ENCODE measurements around the gene NPTX1.

Gene NPTX1

DNA sequence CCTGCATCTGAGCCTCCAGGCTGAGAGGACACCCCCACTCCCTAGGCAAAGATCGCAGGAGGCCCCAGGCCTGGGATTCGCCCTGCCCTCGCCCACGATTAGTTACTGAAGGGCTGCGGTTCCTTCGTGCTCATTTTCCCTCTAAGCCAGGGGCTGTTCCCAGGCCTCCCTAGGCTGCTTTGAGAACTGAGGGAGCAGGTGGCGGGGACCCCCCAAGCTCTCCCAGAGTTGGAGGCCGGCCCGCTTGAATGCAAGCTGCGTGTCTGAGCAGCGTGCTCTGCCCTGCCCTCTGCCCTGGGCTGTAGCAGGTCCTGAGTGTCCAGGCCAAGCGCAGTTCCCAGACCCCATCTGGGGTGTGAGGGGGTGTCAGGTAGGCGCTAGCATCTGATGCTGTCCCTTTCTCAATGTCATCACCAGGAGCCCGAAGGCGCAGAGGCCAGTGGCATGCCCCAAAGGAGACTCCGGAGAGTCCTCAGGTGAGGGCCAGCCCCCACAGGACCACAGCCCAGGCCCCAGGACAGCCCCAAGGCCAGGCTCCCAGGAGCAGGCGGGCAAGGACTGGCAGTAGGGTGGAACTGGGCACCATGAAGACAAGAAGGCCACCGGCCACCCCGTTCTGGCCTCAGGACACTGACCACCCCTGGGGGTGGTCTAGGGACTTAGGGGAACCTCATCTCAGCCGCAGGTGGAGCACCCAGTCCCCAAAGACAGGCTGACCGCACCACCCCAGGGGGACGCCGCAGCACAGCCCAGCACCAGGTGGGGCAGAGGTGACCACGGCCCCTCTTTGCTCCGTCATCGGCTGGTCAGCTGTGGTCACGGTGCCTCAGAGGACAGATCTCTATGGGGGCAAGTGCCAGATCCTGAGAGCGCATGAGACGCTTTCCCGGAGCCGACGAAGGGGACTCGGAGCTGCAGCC, 46.8 kb downstream of the NPTX1 start:
- no peak overlapping the region for H3K27ac ChIP-seq (ENCODE audit: low read depth, low read length)

DNA sequence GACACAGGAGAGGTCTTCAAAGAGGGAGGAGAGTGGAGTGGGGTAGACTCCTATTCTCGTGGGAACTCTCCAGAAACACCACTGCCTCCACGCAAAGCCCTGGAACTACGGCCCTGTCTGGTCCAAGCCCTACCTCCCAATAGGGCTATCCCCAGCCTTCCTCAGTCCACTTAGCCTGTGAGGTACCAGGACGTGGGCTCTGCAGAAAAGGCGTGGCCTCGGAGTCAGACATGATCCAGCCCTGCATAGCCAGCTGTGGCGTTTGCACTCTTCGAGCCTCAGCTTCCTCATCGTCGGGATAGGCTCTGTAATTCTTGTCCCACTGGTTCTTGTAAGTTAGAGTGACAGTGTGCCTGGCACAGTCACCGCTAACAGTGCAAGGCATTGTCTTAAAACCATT, 47.6 kb downstream of the NPTX1 start:
- Histone ChIP-seq H3K27me3 (ENCODE audit: control insufficient read depth, insufficient read depth, low read length) (no peaks in the 10 kb centered on the region), H3K4me1 (ENCODE audit: control insufficient read depth, insufficient read depth, low read length) (peaks cover 2% of the 10 kb centered on the region), H3K4me3 (ENCODE audit: low read length) (no peak overlapping the region)

More for the DNA sequence above, 46.8 kb downstream of the NPTX1 start:
- peaks cover 2% of the 10 kb centered on the region for H3K4me1 ChIP-seq (ENCODE audit: control insufficient read depth, insufficient read depth, low read length)
- H3K36me3 ChIP-seq (ENCODE audit: control insufficient read depth, insufficient read depth, low read length) = peaks cover 4% of the 10 kb centered on the region
- H3K27me3 ChIP-seq (ENCODE audit: control insufficient read depth, insufficient read depth, low read length) = no peaks in the 10 kb centered on the region
- no peak overlapping the region for H3K9ac ChIP-seq (ENCODE audit: low read length)
- H3K4me3 ChIP-seq (ENCODE audit: low read length) = no peak overlapping the region

DNA sequence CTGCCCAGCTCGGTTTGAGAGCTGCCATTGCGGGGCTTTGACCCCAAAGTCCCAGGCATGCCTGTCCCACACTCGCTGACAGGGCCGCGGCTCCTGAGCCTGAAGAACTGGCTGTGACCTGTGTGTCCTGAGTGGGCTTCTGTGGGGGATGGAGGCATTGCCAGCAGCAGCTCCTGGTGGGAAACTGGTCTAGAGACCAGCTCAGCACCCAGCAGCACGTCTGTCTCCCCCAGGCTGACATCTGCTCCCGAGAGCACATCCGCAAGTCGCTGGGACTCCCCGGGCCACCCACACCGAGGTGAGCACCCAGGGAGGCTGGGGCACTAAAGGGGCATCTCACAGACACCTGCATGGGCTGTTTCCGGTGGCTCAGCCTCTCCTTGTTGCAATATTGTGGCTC, 48.0 kb downstream of the NPTX1 start:
- Histone ChIP-seq H3K4me1 (ENCODE audit: control insufficient read depth, insufficient read depth, low read length) (peaks cover 2% of the 10 kb centered on the region), H3K9ac (ENCODE audit: low read length) (no peak overlapping the region), H3K27ac (ENCODE audit: low read depth, low read length) (no peak overlapping the region), H3K4me3 (ENCODE audit: low read length) (no peak overlapping the region), H3K27me3 (ENCODE audit: control insufficient read depth, insufficient read depth, low read length) (no peaks in the 10 kb centered on the region), H3K36me3 (ENCODE audit: control insufficient read depth, insufficient read depth, low read length) (peaks cover 4% of the 10 kb centered on the region)

More for the DNA sequence above, 47.6 kb downstream of the NPTX1 start:
- H3K36me3 ChIP-seq (ENCODE audit: control insufficient read depth, insufficient read depth, low read length) = peaks cover 4% of the 10 kb centered on the region
- no peak overlapping the region for H3K9ac ChIP-seq (ENCODE audit: low read length)
- no peak overlapping the region for H3K27ac ChIP-seq (ENCODE audit: low read depth, low read length)

DNA sequence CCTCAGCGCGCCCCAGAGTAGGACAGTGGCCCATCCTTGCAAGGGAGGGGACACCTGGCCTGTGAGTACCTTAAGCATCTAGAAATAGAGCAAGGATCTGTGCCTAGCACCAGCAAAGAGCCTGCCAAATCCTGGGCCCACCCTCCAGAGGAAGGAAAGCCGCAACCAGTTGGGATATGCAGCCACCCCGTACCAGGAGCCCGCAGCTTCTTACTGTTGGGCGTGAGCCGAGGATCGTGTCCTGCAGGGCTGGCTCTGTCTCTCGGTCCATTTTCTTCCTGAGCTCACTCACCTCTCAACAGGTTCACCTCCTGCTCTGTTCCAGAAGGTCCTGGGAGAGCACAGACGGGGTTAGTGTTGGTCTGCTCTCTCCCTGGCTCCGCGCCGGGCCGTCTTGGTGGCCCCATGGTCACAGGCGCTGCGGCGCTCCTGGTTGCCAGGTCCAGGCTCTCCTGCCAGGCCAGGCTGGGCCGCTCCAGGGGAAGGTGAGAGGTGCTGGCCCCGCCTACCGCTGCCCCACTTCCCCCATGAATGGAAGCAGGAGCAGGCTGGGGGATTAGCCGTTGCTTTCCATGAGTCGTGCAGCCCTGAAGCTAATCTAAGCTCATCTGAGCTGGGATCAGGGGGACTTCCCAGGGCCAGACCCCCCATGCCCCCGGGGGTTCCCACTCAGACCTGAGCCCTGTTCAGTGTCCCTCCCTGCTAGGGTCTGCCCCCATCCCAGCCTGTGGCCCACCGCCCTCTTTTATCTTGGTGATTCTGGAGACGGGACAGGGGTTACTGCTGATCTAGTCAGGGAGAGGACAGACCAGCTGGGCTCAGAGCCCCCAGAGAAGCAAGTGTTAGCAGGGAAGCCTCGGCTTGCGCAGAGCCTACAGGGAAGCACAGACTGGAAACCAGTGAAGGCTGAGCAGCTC, 48.8 kb downstream of the NPTX1 start:
- Histone ChIP-seq H3K4me3 (ENCODE audit: low read length) (no peak overlapping the region), H3K9ac (ENCODE audit: low read length) (no peak overlapping the region)

DNA sequence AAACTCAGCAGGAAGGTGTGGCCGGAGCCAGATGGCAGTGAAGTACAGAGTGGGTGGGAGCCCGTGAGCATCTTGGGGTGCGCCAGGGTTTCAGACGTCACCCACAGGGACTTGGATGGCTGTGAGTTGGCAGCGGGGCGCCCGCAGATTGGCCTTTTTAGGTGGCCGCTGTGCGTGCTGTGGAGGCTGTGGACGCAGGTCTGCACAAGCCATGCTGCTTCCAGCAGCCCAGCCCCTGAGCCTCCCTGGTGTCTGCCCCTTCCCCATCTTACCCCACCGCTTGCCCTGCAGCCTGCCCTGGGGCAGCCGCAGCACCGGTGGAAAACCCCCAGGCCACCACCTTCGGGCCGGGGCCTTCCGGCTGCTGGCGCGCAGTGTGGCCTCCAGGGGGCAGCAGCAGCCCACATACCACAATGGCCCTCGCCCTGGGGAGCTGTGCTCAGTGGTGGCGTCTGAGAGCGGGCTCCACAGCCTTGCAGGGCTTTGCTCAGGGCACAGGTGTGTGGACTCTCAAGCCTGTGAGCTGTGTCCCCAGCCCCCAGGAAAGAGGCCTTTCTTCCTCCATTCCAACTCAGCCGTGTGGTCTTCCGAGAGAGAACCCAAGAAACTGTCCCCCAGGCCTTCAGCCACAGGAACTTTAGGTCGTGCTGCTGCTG, 49.6 kb downstream of the NPTX1 start:
- Histone ChIP-seq H3K4me3 (ENCODE audit: low read length) (no peak overlapping the region), H3K9ac (ENCODE audit: low read length) (no peak overlapping the region), H3K36me3 (ENCODE audit: control insufficient read depth, insufficient read depth, low read length) (peaks cover 4% of the 10 kb centered on the region), H3K4me1 (ENCODE audit: control insufficient read depth, insufficient read depth, low read length) (peaks cover 2% of the 10 kb centered on the region), H3K27me3 (ENCODE audit: control insufficient read depth, insufficient read depth, low read length) (no peaks in the 10 kb centered on the region), H3K27ac (ENCODE audit: low read depth, low read length) (no peak overlapping the region)

More for the DNA sequence above, 48.8 kb downstream of the NPTX1 start:
- H3K27ac ChIP-seq (ENCODE audit: low read depth, low read length) = no peak overlapping the region
- H3K36me3 ChIP-seq (ENCODE audit: control insufficient read depth, insufficient read depth, low read length) = peaks cover 4% of the 10 kb centered on the region
- H3K4me1 ChIP-seq (ENCODE audit: control insufficient read depth, insufficient read depth, low read length) = peaks cover 2% of the 10 kb centered on the region
- H3K27me3 ChIP-seq (ENCODE audit: control insufficient read depth, insufficient read depth, low read length) = no peaks in the 10 kb centered on the region

DNA sequence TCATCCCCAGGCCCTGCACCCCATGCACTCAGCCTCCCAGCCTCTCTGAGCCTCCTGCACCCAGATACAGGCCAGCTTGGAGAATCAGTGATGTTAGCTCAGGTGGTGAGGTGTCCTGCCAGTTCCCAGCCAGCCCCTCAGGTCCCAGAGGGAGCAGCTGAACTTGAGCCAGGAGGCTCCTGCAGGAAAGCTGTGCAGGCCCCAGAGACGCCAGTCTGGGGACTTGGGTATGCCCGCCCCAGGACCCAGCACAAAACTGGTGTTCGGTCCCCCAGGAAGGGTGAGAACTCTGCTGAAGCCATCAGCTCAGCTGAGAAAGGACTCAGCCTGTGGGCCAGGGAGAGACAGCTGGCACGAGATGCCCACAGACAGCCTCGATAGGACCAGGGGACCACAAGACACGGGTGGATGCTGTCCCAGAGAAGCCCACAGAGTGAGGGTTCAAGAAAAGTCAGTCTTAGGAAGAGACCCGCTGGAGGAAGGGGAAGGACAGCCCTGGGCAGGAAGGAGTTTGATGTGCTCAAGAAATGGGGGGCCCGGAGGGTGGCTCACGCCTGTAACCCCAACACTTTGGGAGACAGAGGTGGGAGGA, 50.5 kb downstream of the NPTX1 start:
- Histone ChIP-seq H3K4me1 (ENCODE audit: control insufficient read depth, insufficient read depth, low read length) (peaks cover 2% of the 10 kb centered on the region), H3K27me3 (ENCODE audit: control insufficient read depth, insufficient read depth, low read length) (no peaks in the 10 kb centered on the region), H3K27ac (ENCODE audit: low read depth, low read length) (no peak overlapping the region), H3K9ac (ENCODE audit: low read length) (no peak overlapping the region), H3K36me3 (ENCODE audit: control insufficient read depth, insufficient read depth, low read length) (peaks cover 4% of the 10 kb centered on the region), H3K4me3 (ENCODE audit: low read length) (no peak overlapping the region)

DNA sequence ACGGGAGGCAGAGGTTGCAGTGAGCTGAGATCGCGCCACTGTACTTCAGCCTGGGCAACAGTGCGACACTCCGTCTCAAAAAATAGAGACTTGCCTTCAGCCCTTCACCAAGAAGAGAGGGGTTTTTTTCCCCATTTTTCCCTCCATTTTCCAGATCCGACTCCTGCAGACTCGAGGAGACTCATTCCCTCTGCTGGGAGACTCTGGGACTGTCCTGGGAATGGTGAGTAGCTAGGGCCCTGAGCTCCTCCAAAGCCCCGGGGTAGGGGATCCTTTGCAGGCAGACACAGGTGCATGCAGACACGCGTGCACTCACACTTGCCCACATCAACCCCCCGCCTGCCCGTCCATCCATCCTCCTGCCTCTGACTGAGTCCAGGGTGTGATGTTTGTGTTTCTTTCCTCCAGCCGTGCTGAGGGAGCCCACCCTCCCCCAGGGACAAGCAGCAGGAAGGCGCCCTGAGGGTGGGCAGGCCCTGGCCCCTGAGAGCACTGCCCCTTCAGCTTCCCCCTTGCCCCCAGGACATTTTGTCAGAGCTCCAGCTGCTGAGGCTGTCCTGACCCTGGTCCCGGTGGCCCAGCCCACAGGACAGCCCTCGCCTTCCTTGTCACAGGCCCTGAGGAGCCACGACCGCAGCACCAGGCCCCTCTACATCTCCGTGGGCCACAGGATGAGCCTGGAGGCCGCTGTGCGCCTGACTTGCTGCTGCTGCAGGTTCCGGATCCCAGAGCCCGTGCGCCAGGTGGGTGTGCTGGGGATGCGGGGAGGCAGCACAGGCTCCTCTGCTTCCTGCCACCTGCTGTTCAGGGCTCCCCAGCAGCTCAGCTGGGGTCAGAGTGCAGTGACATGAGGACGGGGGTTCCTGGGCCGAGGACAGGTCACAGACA, 51.3 kb downstream of the NPTX1 start:
- peaks cover 4% of the 10 kb centered on the region for H3K36me3 ChIP-seq (ENCODE audit: control insufficient read depth, insufficient read depth, low read length)
- no peaks in the 10 kb centered on the region for H3K27me3 ChIP-seq (ENCODE audit: control insufficient read depth, insufficient read depth, low read length)
- no peak overlapping the region for H3K9ac ChIP-seq (ENCODE audit: low read length)
- no peak overlapping the region for H3K4me3 ChIP-seq (ENCODE audit: low read length)
- H3K27ac ChIP-seq (ENCODE audit: low read depth, low read length) = no peak overlapping the region
- peaks cover 2% of the 10 kb centered on the region for H3K4me1 ChIP-seq (ENCODE audit: control insufficient read depth, insufficient read depth, low read length)

DNA sequence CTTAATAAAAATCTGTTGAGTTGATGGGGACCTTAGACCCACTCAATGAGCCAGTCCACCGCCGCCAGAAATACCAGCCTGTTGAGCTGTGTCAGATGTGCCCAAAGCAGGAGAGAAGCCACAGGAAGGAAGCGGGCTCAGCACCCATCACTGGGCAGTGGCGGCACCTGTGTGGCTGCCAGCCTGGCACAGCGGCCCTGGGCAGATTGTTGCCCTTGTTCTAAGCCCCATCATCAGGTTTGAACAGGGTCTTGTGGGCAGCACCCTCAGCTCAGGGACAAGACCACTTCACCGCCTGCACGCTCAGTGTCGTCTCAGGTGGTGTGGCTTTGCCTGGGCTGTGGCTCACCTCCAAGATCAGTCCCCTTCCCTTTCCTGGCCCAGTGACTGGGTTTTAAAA, 52.1 kb downstream of the NPTX1 start:
- H3K36me3 ChIP-seq (ENCODE audit: control insufficient read depth, insufficient read depth, low read length) = peaks cover 4% of the 10 kb centered on the region
- no peak overlapping the region for H3K4me3 ChIP-seq (ENCODE audit: low read length)
- H3K4me1 ChIP-seq (ENCODE audit: control insufficient read depth, insufficient read depth, low read length) = peaks cover 2% of the 10 kb centered on the region
- no peak overlapping the region for H3K27ac ChIP-seq (ENCODE audit: low read depth, low read length)
- H3K9ac ChIP-seq (ENCODE audit: low read length) = no peak overlapping the region
- no peaks in the 10 kb centered on the region for H3K27me3 ChIP-seq (ENCODE audit: control insufficient read depth, insufficient read depth, low read length)

DNA sequence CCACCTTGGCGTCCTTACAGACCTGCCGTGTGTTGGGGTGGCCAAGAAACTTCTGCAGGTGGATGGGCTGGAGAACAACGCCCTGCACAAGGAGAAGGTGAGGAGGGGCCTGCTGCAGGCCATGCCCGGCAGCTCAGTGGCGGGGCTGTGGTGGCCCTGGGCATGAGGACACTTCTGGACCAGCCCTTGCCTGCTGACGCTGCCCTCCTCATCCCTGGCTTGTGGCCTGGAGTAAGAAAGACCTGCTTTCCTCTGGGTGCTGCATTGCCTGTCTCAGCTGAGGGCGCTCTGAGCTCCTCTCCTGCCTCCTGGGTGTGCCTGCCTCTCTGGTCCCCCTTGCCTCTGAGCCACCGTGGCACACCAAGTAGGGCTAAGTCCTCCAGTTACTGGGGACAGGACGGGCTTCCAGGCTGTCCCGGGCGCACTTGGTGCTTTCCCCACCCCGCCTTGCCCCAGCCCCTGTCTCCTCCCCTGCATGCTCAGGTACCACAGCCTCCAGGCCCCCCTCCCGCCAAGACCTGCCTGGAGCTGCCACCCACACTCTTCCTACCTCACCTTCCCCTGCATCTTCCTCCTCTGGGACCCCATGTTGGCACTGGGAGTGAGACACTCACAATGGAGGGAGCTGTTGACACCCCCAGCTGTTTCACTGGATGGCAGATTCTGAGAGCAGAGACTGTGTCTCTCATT, 52.7 kb downstream of the NPTX1 start:
- no peaks in the 10 kb centered on the region for H3K36me3 ChIP-seq (ENCODE audit: control insufficient read depth, insufficient read depth, low read length)
- H3K27me3 ChIP-seq (ENCODE audit: control insufficient read depth, insufficient read depth, low read length) = no peaks in the 10 kb centered on the region
- no peak overlapping the region for H3K4me3 ChIP-seq (ENCODE audit: low read length)
- H3K4me1 ChIP-seq (ENCODE audit: control insufficient read depth, insufficient read depth, low read length) = peaks cover 2% of the 10 kb centered on the region
- H3K27ac ChIP-seq (ENCODE audit: low read depth, low read length) = no peak overlapping the region
- no peak overlapping the region for H3K9ac ChIP-seq (ENCODE audit: low read length)

DNA sequence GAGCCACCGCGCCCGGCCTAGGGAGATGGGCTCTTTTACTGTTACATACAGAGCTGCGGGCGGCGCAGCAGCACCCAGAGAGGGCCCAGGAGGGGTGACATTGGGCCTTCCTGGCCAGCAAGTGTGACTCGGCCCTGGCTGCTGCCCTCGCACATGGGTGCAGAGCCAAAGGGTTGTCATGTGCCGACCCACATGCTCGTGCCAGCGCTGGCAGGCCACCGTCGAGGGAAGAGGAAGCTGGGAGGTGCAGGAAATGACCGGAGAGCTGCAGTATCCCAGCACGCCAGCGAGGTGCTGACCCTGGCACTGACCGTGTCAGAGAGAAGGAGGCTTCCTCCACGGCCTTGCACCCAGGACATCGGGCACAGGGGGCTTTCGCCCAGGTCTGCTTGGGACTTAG, 53.4 kb downstream of the NPTX1 start:
- no peak overlapping the region for H3K27ac ChIP-seq (ENCODE audit: low read depth, low read length)
- H3K9ac ChIP-seq (ENCODE audit: low read length) = no peak overlapping the region

DNA sequence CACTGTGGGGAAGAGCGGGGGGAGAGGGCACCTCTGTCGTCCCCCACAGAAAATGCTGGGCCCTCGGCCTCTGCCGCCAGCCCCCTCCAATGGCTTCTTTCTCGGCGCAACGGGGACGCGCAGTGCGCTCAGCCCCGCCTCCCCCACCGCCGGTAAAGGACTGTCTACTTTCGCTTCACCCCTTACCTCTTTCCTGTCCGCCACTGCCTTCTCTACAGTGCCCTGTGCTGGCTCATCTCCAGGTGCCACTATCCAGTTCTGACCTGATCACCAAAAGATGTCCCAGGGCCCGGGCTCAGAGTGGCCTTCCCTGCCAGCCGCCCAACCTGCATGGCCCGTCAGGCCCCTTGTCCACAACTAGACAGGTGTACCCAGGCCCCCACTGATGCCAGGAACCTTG, 54.1 kb downstream of the NPTX1 start:
- H3K36me3 ChIP-seq (ENCODE audit: control insufficient read depth, insufficient read depth, low read length) = peaks cover 6% of the 10 kb centered on the region

More for the DNA sequence above, 53.4 kb downstream of the NPTX1 start:
- peaks cover 4% of the 10 kb centered on the region for H3K36me3 ChIP-seq (ENCODE audit: control insufficient read depth, insufficient read depth, low read length)
- no peak overlapping the region for H3K4me3 ChIP-seq (ENCODE audit: low read length)
- no peaks in the 10 kb centered on the region for H3K27me3 ChIP-seq (ENCODE audit: control insufficient read depth, insufficient read depth, low read length)
- H3K4me1 ChIP-seq (ENCODE audit: control insufficient read depth, insufficient read depth, low read length) = peaks cover 2% of the 10 kb centered on the region

More for the DNA sequence above, 54.1 kb downstream of the NPTX1 start:
- Histone ChIP-seq H3K9ac (ENCODE audit: low read length) (no peak overlapping the region), H3K27me3 (ENCODE audit: control insufficient read depth, insufficient read depth, low read length) (no peaks in the 10 kb centered on the region), H3K4me3 (ENCODE audit: low read length) (no peak overlapping the region), H3K4me1 (ENCODE audit: control insufficient read depth, insufficient read depth, low read length) (peaks cover 2% of the 10 kb centered on the region), H3K27ac (ENCODE audit: low read depth, low read length) (no peak overlapping the region)

Data from rectal smooth muscle tissue (tissue), 1 donor.